Mesothelial cell of epicardium (in vitro differentiated cells): ENCODE data around the gene HEPN1. TPM values are rescaled to one million over a fixed set of nuclear protein-coding genes. Genes with fewer than 3 reads are reported as not detected.

Experiments used
- DNase-seq, 2 experiments: peaks; one replicate each; pipeline ENCODE4 v3.0.0; 2021; ENCODE audit warnings: low spot score in 2 of 2; ENCODE audit not compliant: unreplicated experiment in 2 of 2
- H3K27ac Mint-ChIP-seq: 2 replicates; pipeline ENCODE4 v1.8.0; 2021; ENCODE audit warnings: mixed read lengths
- H3K27me3 Mint-ChIP-seq: 2 replicates; pipeline ENCODE4 v1.8.0; 2021; ENCODE audit warnings: low read depth, mixed read lengths
- H3K36me3 Mint-ChIP-seq: 2 replicates; pipeline ENCODE4 v1.8.0; 2021; ENCODE audit warnings: mixed read lengths
- H3K4me1 Mint-ChIP-seq: 2 replicates; pipeline ENCODE4 v1.8.0; 2021; ENCODE audit warnings: mixed read lengths
- H3K4me3 Mint-ChIP-seq: 2 replicates; pipeline ENCODE4 v1.8.0; 2021; ENCODE audit warnings: mild to moderate bottlenecking, moderate library complexity, mixed read lengths
- H3K9me3 Mint-ChIP-seq: 2 replicates; pipeline ENCODE4 v1.8.0; 2021; ENCODE audit warnings: mixed read lengths
- total RNA-seq: library from RNA; stranded (reverse); gene quantifications from 3 replicates; pipeline ENCODE4 v1.2.1, GENCODE V29; 2021
- TF ChIP-seq, protein P1 (sequence below): fragments of 200-600 bp; sonication (generic); IDR thresholded peaks from one replicate; pipeline ENCODE4 v1.5.0; 2021; ENCODE audit warnings: antibody characterized with exemption; ENCODE audit not compliant: unreplicated experiment

HEPN1 gene
- total RNA-seq, 1 donor from 2014 or later, result not detected

DNA sequence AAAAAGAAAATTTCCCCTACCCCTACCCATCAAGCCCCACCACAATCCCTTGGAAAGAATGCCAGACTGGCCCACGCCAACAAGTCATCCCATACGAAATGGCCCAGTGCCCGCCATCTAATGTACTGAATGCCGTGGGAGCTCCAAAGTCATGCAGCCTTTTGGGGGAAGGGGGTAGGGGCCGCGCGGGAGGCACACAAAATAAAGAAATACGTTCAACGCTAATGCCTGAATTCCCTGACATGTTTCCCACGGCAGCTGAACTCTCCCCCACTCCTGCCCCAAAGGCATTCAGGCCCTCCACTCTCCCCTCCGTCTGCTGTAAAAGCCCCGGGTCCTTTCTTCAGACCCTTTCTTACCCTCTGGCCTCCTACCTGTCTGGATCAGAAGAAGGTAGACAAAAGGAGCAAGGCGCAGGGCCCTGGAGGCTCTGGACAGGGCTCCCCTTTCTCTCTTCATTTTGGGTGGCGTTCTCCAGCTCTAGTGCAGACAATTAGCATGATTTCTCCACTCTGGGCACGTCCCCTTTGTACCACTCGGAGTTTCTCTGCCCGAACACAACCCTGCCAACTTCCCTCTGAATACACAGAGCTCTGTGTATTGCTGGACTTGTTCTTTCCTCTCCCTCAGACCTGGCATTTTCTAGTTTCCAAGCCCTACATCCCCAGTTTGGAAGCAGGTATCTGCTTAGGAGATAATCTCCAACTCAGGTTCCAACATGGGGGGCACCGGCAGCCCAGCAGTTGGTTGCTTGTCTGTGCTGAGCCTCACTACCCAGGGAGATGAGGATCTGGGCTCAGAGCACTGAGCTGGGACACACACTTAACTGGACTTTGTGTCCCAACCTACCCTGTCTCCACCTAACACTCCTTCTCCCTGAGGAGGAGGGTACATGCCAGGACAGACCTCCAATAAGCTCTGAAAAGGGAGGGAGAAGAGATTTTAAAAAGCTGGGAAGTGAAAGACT is 16.8 kb downstream of the HEPN1 start, which contains the start of gene HEPACAM:
Gene HEPACAM, minus strand, starts transcription at position 500 of the 967 bp plus-strand sequence. Its CDS starts 41 bp downstream, at position 459.
- H3K27me3 Mint-ChIP-seq, result peaks cover 33% of the 10 kb centered on the region
- TF ChIP-seq, protein P1, sequence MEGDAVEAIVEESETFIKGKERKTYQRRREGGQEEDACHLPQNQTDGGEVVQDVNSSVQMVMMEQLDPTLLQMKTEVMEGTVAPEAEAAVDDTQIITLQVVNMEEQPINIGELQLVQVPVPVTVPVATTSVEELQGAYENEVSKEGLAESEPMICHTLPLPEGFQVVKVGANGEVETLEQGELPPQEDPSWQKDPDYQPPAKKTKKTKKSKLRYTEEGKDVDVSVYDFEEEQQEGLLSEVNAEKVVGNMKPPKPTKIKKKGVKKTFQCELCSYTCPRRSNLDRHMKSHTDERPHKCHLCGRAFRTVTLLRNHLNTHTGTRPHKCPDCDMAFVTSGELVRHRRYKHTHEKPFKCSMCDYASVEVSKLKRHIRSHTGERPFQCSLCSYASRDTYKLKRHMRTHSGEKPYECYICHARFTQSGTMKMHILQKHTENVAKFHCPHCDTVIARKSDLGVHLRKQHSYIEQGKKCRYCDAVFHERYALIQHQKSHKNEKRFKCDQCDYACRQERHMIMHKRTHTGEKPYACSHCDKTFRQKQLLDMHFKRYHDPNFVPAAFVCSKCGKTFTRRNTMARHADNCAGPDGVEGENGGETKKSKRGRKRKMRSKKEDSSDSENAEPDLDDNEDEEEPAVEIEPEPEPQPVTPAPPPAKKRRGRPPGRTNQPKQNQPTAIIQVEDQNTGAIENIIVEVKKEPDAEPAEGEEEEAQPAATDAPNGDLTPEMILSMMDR, result no peak
- H3K4me3 Mint-ChIP-seq, result no peak within 1 kb of the TSS
- no peaks in the 10 kb centered on the region for H3K4me1 Mint-ChIP-seq
- H3K9me3 Mint-ChIP-seq, result no peaks in the 10 kb centered on the region
- H3K36me3 Mint-ChIP-seq, result no peaks in the 10 kb centered on the region
- no peak for DNase-seq
- H3K27ac Mint-ChIP-seq, result no peak within 1 kb of the TSS

DNA sequence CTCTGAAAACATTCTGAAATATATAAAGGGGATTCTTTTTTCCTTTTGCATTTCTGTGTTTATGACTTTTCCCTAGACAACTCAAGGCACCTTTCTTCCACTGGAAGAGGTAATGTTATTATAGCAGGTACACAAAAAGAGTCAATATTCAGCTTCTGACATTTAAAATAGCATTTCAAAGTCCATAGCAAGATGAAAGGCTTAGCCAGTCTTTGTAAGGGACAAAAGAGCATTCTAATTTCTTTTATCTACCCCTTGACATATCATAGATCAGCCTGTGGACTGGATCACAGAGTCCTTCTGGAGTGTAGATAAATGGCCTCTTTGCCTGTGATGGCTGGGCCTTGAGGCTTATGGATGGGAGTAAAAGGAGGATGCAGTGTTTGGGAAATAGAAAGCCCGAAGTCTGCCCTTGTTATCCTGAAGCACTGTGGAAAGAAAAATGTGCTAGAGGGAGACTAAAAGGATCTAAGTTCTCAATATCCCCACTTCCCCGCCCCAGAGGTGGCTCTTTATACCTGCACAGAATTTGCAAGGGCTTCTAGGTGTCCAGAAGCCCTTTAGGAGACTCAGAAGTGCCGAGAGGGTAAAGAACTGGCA is 18.4 kb downstream of the HEPN1 start:
- TF ChIP-seq, protein P1, result no peak
- no peaks in the 10 kb centered on the region for H3K4me1 Mint-ChIP-seq
- no peak for DNase-seq
- H3K4me3 Mint-ChIP-seq, result no peak overlapping the region
- peaks cover 32% of the 10 kb centered on the region for H3K27me3 Mint-ChIP-seq
- no peaks in the 10 kb centered on the region for H3K9me3 Mint-ChIP-seq
- no peak overlapping the region for H3K27ac Mint-ChIP-seq
- no peaks in the 10 kb centered on the region for H3K36me3 Mint-ChIP-seq

DNA sequence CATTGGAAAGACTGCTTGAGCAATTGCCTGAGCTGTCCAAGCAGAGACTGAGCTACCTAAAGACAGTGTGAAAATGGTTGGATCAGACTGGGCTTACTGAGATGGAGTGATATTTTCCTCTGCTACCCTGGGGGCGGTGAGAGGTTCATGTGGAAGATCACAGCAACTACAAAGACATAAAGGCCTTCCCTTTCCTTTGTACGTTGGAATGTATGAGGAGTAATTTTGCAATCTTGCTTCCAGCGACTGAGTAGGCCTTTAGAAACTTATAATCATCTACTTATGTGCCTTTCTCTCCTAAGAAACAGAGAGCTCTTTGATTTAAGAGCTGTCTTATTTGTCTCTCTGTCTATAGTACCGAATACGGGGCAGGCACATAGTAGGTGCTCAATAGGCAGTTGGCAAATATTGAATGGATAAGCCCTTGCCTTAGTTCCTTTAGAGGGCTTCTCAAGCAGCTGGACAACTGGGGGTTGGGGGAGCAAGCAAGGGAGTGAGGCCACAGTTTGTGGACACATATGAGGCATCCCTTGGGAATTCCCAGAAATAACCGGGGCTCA is 19.2 kb downstream of the HEPN1 start:
- H3K4me1 Mint-ChIP-seq, result no peaks in the 10 kb centered on the region
- H3K4me3 Mint-ChIP-seq, result no peak overlapping the region
- DNase-seq, result no peak
- H3K36me3 Mint-ChIP-seq, result no peaks in the 10 kb centered on the region
- H3K9me3 Mint-ChIP-seq, result no peaks in the 10 kb centered on the region
- TF ChIP-seq, protein P1, result no peak
- H3K27ac Mint-ChIP-seq, result no peak overlapping the region
- peaks cover 32% of the 10 kb centered on the region for H3K27me3 Mint-ChIP-seq

DNA sequence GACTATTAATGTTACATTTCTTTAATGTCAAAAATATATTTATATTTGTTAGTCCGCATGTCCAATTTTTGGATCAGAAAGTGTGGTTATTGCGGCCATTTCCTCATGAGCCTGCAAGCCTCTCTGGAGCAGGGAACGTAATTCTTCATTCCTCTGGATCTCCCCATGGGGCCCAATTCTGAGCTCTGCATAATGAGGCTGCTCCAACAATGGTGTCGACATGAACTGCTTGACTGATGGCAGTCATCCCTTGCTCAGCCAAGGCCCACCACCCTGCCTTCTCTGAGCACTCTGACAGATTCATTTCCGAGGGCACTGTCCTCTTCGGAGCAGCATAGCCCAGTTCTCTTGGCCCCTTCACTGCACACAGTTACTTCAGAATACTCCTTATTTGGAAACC is 19.9 kb downstream of the HEPN1 start:
- Mint-ChIP-seq H3K27me3 (peaks cover 32% of the 10 kb centered on the region), H3K9me3 (no peaks in the 10 kb centered on the region)

DNA sequence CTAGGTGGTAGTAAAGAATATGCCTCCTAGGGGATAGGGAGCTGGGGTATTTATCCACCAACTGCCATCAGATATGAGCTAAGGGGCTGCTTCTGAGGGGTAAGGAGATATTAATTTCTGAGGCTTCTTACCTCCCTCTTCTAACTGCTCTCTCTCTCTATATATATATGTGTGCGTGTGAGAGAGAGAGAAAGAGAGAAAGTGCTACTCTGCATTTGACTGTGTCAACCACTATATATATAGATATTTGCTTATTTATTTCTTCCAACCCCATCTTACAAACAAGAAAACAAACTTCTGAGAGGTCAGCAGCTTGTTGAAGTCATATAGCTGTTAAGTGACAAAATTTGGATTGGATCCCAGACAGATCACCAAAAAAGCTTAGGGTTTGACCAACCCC is 22.7 kb downstream of the HEPN1 start:
- Mint-ChIP-seq H3K36me3 (no peaks in the 10 kb centered on the region), H3K27ac (no peak overlapping the region), H3K9me3 (no peaks in the 10 kb centered on the region), H3K4me3 (no peak overlapping the region), H3K4me1 (peaks cover 8% of the 10 kb centered on the region), H3K27me3 (peaks cover 24% of the 10 kb centered on the region)
- no peak for DNase-seq
- TF ChIP-seq, protein P1, result no peak

More for the DNA sequence above, 19.9 kb downstream of the HEPN1 start:
- no peak overlapping the region for H3K27ac Mint-ChIP-seq
- TF ChIP-seq, protein P1, result no peak
- no peak for DNase-seq
- no peaks in the 10 kb centered on the region for H3K36me3 Mint-ChIP-seq
- no peak overlapping the region for H3K4me3 Mint-ChIP-seq
- peaks cover 3% of the 10 kb centered on the region for H3K4me1 Mint-ChIP-seq
